ENCODE results near the gene RASA4B.
"Not testable (repeated sequence)": the region's sequence is repeated elsewhere in the genome, so short reads cannot be mapped to it uniquely, and the experiment has no call there.

- TF ChIP-seq CTCF (IDR thresholded peaks at IDR 0.05; ENCODE audit: insufficient read depth, low read length); POLR2AphosphoS5 (IDR thresholded peaks at IDR 0.05; ENCODE audit: low read depth); REST (IDR thresholded peaks at IDR 0.05; ENCODE audit: insufficient replicate concordance, low read depth): not testable (repeated sequence)
Observed at GRCh38 chr7:102545288-102545687, 27.7 kb upstream of the RASA4B start.

All from HL-60 (cell line).